GM19468 (cell line): ENCODE results near the gene TACR1.

Source experiments
- ATAC-seq: cut with Tn5 transposase; IDR thresholded peaks from one replicate; pipeline ENCODE4 v1.9.1; 2021; ENCODE audit warnings: mild to moderate bottlenecking, moderate library complexity, moderate number of reproducible peaks; ENCODE audit not compliant: unreplicated experiment; ENCODE audit errors: extremely low read depth

TACR1 gene

GRCh38 chr2:75027886-75028285 lies 171.4 kb downstream of the TACR1 start:
- no peak for ATAC-seq

GRCh38 chr2:75025633-75026380 lies 173.5 kb downstream of the TACR1 start:
- ATAC-seq: no peak

GRCh38 chr2:75025216-75025615 lies 174.1 kb downstream of the TACR1 start:
- no peak for ATAC-seq

- ATAC-seq: no peak
These were observed 175.5 kb downstream of the TACR1 start for GRCh38 chr2:75023666-75024455.

DNA sequence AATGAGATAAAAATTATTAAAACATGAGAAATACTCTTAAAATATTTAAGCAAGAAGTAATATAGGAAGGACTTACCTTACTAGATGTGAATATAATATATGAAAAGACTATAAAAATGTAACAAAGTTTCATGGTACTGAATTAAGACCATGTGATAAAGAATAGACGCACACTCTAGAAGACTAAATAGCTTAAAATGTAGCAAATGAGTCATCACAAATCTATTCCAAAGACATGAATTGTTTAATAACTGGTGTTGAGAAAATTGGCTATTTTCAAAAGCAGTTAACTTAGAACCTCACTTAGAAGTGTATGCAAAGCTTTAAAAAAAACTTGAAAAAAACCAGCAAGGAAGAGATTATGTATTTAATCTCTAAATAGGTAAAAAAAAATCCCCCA lies 176.8 kb downstream of the TACR1 start:
- ATAC-seq: no peak

DNA sequence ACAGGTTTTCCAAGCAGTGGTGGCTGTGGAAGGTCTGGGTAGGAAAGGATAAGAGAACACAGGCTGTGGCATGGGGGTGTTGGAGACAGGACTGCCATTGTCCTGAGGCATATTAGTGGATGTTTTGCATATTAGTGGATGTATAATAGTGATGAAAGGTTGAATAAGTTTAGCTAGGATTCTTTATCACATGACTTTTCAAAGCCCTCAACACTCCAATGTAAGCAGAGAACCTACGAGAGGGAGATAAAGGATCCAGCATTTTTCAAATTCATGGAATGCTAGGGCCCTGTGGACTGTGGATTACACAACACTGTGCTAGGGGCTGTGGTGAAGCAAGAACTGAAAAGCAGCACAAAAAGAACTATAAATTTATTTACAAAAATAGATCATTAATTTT lies 177.6 kb downstream of the TACR1 start:
- no peak for ATAC-seq

GRCh38 chr2:75020476-75020875 lies 178.8 kb downstream of the TACR1 start:
- ATAC-seq: no peak

GRCh38 chr2:75019790-75020189 lies 179.5 kb downstream of the TACR1 start:
- ATAC-seq: no peak

DNA sequence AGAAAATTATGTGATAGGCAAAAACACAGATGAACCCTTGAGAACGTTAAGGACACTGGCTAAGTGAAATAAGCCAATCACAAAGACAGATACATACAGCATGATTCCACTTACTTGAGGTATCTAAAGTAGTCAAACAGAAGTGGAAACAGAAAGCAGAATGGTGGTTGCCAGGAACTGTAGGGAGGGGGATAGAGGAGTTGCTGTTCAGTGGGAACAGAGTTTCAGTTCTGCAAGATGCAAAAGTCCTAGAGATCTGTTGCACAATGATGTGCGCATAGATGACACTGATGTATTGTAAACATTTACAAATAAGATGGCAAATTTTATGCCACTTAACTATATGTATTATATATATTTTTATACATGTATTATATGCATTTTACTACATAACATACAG lies 181.2 kb downstream of the TACR1 start:
- no peak for ATAC-seq

GRCh38 chr2:75012080-75012479 lies 187.2 kb downstream of the TACR1 start:
- ATAC-seq: no peak

DNA sequence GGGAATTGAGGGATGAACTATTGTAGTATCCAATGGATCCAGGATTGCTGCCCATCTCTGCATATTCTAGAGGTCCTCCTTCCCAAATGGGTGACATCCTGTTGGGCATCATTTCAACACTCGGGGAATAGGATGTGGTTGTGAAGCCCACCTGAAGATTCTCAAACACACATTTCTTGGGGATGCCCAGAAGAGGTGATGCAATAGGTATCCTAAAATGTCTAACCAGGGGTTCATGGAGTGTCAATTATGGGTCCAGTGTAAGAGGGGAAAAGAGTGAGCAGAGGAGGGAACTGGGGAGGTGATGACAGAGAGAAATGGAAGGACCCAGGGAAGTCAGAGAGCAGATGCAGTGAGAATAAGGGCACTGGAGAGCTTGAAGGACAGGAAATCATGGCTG lies 188.7 kb downstream of the TACR1 start:
- no peak for ATAC-seq

DNA sequence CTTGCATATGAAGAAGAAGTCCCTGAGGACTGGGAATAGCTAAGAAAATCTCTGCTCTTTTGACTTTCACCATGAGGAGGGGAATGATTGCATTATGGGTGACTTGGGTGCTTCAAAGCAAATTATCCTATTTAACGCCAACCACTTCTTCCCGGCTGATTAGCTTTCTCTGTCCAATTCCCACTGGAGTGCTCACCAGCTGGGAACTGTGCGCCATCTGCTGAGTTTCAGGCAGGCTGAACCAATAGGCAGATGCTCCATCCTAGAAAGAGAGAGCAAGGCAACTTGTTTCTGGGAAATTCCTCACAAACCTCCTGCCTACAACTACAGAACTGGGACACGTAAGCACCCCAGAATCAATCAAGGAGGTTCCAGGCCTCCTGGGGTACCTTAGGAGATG lies 191.5 kb downstream of the TACR1 start:
- ATAC-seq: no peak

DNA sequence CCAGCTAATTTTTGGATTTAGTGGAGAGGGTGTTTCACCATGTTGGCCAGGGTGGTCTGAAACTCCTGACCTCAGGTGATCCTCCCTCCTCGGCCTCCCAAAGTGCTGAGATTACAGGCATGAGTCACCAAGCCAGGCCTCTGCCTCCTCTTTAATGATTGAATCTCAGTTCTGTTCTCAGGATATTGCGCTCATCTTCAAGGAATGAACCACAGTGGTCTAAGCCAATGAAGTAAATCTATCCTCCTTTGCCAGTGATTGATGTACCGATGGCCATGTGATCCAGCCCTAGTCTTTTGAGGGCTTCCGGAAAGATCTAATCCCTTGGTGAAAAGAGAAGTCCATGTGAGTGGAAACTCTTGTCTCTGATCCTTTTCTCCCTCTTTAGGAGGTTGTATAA lies 192.3 kb downstream of the TACR1 start:
- no peak for ATAC-seq

DNA sequence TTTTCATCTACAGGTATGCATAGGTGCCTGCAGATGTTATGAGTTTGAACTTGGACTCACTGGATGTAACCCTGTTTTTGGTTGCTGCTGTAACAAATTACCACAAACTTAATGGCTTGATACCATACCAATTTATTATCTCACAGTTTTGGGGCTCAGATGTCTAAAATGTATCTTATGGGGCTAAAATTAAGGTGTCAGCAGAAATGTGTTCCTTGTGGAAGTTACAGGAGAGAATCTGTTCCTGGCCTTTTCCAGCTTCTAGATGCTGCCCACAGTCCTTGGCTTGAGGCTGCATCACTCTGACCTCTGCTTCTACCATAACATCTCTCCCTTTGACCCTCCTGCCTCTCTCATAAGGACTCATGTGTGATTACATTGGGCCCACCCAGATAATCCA lies 193.3 kb downstream of the TACR1 start:
- no peak for ATAC-seq

GRCh38 chr2:75003773-75004172 lies 195.5 kb downstream of the TACR1 start:
- no peak for ATAC-seq

DNA sequence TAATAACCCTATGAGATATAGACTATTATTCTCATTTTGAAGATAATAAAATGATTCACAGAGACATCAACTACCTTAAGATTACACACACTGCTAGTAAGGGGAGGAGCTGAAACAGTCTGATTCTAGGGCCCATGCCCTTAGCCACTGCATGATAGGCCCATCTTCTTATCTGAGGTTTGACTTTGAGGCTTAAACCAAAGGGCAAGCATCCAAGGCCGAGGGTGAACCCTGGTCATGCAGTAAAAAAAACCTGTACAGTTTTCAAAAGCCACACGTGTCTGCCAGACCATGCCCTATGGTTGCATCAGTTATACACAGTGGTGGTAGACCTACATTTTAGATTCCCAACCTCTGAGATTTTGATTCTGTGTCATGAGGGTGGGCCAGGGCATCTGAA lies 196.0 kb downstream of the TACR1 start:
- ATAC-seq: no peak

DNA sequence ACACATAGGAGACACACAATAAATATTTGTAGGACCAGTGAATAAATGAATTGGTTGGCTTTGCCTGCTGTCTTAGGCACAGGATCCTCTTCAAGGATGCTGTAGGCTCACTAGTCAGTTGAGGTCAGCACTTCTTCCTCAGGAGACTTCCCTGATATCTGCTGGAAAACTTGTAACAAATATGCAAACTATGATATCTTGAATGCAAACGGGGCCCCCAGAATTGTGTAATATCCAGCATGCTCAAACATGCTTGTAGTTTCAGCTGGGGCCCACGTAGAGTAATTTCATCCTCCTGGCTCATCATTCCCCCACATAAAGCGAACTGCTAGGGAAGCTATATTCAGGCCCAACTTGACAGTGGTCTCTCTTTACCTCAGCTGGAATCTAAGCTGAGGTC lies 197.3 kb downstream of the TACR1 start:
- no peak for ATAC-seq

GRCh38 chr2:74999468-74999867 lies 199.9 kb downstream of the TACR1 start:
- ATAC-seq: no peak
